Measurements from ENCODE around the gene DAAM2.

GRCh38 chr6:39909701-39910100 is 117.5 kb downstream of the DAAM2 start:
- TF ChIP-seq POLR2AphosphoS5 (IDR thresholded peaks at IDR 0.05; ENCODE audit: low read depth, low read length) (no peak), POLR2A (IDR thresholded peaks at IDR 0.05; ENCODE audit: low read depth, low read length) (no peak)
